Measurements from ENCODE around the gene IFNL4.

IFNL4 gene

DNA sequence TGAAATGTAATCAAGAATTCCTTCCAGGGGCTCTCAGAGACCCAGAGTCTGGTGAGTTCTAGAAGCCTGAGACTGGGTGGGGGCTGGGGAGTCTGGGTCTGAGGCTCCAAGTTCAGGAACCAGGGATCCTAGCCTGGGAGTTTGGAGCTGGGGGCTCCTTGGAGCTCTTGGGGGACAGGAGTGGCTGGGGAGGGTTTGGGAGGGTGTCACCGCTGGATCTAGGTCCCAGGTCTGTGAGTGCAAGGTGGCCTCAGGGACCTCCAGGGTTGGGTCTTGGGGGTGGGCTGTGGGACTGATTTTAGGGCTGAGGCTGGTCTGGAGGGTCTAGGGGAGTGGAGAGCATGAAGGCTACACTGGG is 45.7 kb downstream of the IFNL4 start:
- no peak overlapping the region for H3K9ac ChIP-seq (ENCODE audit: low read length)
- WGBS = 100% methylated on average over 1 of the region's 1 CpG

DNA sequence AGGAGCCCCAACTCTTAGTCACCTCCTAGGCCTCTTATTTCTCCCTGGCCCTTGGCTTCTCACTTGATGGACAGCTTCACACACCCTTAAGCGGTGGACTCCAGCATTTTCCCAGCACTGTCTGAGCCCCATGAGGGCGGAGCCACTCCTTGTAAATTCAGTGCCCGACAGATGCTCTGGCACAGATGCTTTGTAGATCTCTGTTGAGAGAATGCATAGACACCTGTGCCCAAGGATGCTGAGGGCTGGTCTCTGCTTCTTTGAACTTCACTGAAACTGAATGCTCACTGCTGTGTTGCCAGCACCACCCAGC is 47.9 kb downstream of the IFNL4 start:
- Histone ChIP-seq H3K23ac (ENCODE audit: low read length in 2 of 2) (no peak overlapping the region), H3K4ac (ENCODE audit: low read depth in 1 of 2, low read length in 2 of 2) (no peak overlapping the region), H2BK5ac (ENCODE audit: low read depth, low read length, poor library complexity, severe bottlenecking) (no peak overlapping the region), H2BK12ac (ENCODE audit: low read length in 2 of 2) (no peak overlapping the region), H2BK15ac (ENCODE audit: low read depth, poor library complexity, severe bottlenecking) (no peak overlapping the region), H3K27me3 (ENCODE audit: control insufficient read depth in 1 of 2, insufficient read depth in 1 of 2, low read length in 2 of 2) (peaks cover 72 to 78% of the 10 kb centered on the region in 2 experiments), H3K9ac (ENCODE audit: low read length) (no peak overlapping the region), H3K4me3 (ENCODE audit: insufficient read depth in 1 of 2, low read depth in 1 of 2, low read length in 2 of 2) (no peak overlapping the region), H2AK5ac (ENCODE audit: low read length, severe bottlenecking) (no peak overlapping the region), H4K8ac (ENCODE audit: low read length) (no peak overlapping the region), H4K91ac (ENCODE audit: low read length) (no peak overlapping the region), H3K27ac (ENCODE audit: low read length, poor library complexity, severe bottlenecking) (no peak overlapping the region), H3K9me3 (ENCODE audit: control insufficient read depth, low read length) (no peaks in the 10 kb centered on the region), H3K14ac (ENCODE audit: low read length in 2 of 2) (no peak overlapping the region), H3K79me1 (replicated peaks; ENCODE audit: low read length, poor library complexity, severe bottlenecking) (no peaks in the 10 kb centered on the region), H3K36me3 (ENCODE audit: control insufficient read depth in 1 of 2, insufficient read depth in 2 of 2, low read depth in 1 of 2, low read length in 2 of 2) (no peaks in the 10 kb centered on the region), H3K4me1 (ENCODE audit: control insufficient read depth, insufficient read depth, low read depth, low read length) (peaks cover 13% of the 10 kb centered on the region), H3K4me2 (ENCODE audit: low read length, poor library complexity, severe bottlenecking) (no peak overlapping the region), H2BK120ac (ENCODE audit: low read depth, low read length) (no peak overlapping the region), H2AFZ (ENCODE audit: low read depth, low read length) (no peak overlapping the region), H3K18ac (ENCODE audit: low read depth in 1 of 2, low read length in 2 of 2) (no peak overlapping the region)
- DNase-seq = no peak
- 85% methylated on average over 3 of the region's 3 CpGs for WGBS

More for the DNA sequence above, 45.7 kb downstream of the IFNL4 start:
- no peak for DNase-seq
- Histone ChIP-seq H4K8ac (ENCODE audit: low read length) (no peak overlapping the region), H2BK15ac (ENCODE audit: low read depth, poor library complexity, severe bottlenecking) (no peak overlapping the region), H2BK120ac (ENCODE audit: low read depth, low read length) (no peak overlapping the region), H2AFZ (ENCODE audit: low read depth, low read length) (no peak overlapping the region), H3K27me3 (ENCODE audit: control insufficient read depth in 1 of 2, insufficient read depth in 1 of 2, low read length in 2 of 2) (peaks cover 56 to 71% of the 10 kb centered on the region in 2 experiments), H3K18ac (ENCODE audit: low read depth in 1 of 2, low read length in 2 of 2) (no peak overlapping the region), H3K4ac (ENCODE audit: low read depth in 1 of 2, low read length in 2 of 2) (no peak overlapping the region), H2AK5ac (ENCODE audit: low read length, severe bottlenecking) (no peak overlapping the region), H2BK12ac (ENCODE audit: low read length in 2 of 2) (no peak overlapping the region), H3K4me3 (ENCODE audit: insufficient read depth in 1 of 2, low read depth in 1 of 2, low read length in 2 of 2) (no peak overlapping the region), H3K4me2 (ENCODE audit: low read length, poor library complexity, severe bottlenecking) (no peak overlapping the region), H3K14ac (ENCODE audit: low read length in 2 of 2) (no peak overlapping the region), H3K9me3 (ENCODE audit: control insufficient read depth, low read length) (no peaks in the 10 kb centered on the region), H2BK5ac (ENCODE audit: low read depth, low read length, poor library complexity, severe bottlenecking) (no peak overlapping the region), H3K36me3 (ENCODE audit: control insufficient read depth in 1 of 2, insufficient read depth in 2 of 2, low read depth in 1 of 2, low read length in 2 of 2) (no peaks in the 10 kb centered on the region), H3K23ac (ENCODE audit: low read length in 2 of 2) (no peak overlapping the region), H3K4me1 (ENCODE audit: control insufficient read depth, insufficient read depth, low read depth, low read length) (peaks cover 6% of the 10 kb centered on the region), H3K79me1 (replicated peaks; ENCODE audit: low read length, poor library complexity, severe bottlenecking) (no peaks in the 10 kb centered on the region), H4K91ac (ENCODE audit: low read length) (no peak overlapping the region), H3K27ac (ENCODE audit: low read length, poor library complexity, severe bottlenecking) (no peak overlapping the region)

DNA sequence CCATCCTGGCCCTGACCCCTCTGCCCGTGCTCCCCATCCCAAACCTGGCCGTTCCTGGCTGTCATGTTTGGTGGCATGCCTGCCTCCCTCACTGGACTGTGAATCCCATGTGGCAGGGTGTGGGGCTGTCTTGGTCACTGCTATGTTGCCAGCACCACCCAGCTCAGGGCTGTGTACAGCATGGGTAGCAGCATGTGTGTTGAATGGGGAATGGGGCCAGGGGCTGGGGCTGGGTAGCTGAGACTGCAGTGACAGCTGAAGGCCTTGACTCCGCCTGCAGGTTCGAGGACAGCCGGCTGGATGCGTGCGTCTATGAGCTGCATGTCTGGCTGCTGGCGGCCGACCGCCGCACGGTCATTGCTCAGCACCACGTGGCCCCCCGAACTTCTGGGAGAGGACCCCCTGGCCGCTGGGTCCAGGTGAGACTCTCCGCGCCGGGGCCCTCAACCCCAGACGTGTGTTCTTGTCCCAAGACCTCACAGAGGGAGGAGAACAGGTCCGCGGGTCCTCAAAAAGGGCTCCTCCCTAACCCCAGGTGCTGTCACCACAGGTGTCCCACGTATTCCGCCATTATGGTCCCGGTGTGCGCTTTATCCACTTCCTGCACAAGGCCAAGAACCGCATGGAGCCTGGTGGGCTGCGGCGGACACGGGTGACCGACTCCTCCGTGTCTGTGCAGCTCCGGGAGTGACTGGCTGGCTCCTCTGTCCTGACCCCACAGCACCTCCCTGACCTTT is 48.4 kb downstream of the IFNL4 start:
- H3K9me3 ChIP-seq (ENCODE audit: control insufficient read depth, low read length) = no peaks in the 10 kb centered on the region
- 84% methylated on average over 32 of the region's 32 CpGs for WGBS
- no peak overlapping the region for H3K9ac ChIP-seq (ENCODE audit: low read length)
- H3K14ac ChIP-seq (ENCODE audit: low read length in 2 of 2) = no peak overlapping the region
- DNase-seq = no peak
- H3K79me1 ChIP-seq (replicated peaks; ENCODE audit: low read length, poor library complexity, severe bottlenecking) = no peaks in the 10 kb centered on the region
- H3K27me3 ChIP-seq (ENCODE audit: control insufficient read depth in 1 of 2, insufficient read depth in 1 of 2, low read length in 2 of 2) = peaks cover 76 to 83% of the 10 kb centered on the region in 2 experiments
- no peak overlapping the region for H3K4me3 ChIP-seq (ENCODE audit: insufficient read depth in 1 of 2, low read depth in 1 of 2, low read length in 2 of 2)
- peaks cover 14% of the 10 kb centered on the region for H3K4me1 ChIP-seq (ENCODE audit: control insufficient read depth, insufficient read depth, low read depth, low read length)
- no peak overlapping the region for H2BK5ac ChIP-seq (ENCODE audit: low read depth, low read length, poor library complexity, severe bottlenecking)
- no peak overlapping the region for H2AK5ac ChIP-seq (ENCODE audit: low read length, severe bottlenecking)
- H3K4ac ChIP-seq (ENCODE audit: low read depth in 1 of 2, low read length in 2 of 2) = no peak overlapping the region
- H3K23ac ChIP-seq (ENCODE audit: low read length in 2 of 2) = no peak overlapping the region
- H3K36me3 ChIP-seq (ENCODE audit: control insufficient read depth in 1 of 2, insufficient read depth in 2 of 2, low read depth in 1 of 2, low read length in 2 of 2) = no peaks in the 10 kb centered on the region
- H2BK15ac ChIP-seq (ENCODE audit: low read depth, poor library complexity, severe bottlenecking) = no peak overlapping the region
- H4K8ac ChIP-seq (ENCODE audit: low read length) = no peak overlapping the region
- H2BK120ac ChIP-seq (ENCODE audit: low read depth, low read length) = no peak overlapping the region
- no peak overlapping the region for H3K4me2 ChIP-seq (ENCODE audit: low read length, poor library complexity, severe bottlenecking)
- no peak overlapping the region for H3K27ac ChIP-seq (ENCODE audit: low read length, poor library complexity, severe bottlenecking)
- no peak overlapping the region for H2BK12ac ChIP-seq (ENCODE audit: low read length in 2 of 2)
- no peak overlapping the region for H3K18ac ChIP-seq (ENCODE audit: low read depth in 1 of 2, low read length in 2 of 2)
- H2AFZ ChIP-seq (ENCODE audit: low read depth, low read length) = no peak overlapping the region
- H4K91ac ChIP-seq (ENCODE audit: low read length) = peak overlapping the region; percentile 55

DNA sequence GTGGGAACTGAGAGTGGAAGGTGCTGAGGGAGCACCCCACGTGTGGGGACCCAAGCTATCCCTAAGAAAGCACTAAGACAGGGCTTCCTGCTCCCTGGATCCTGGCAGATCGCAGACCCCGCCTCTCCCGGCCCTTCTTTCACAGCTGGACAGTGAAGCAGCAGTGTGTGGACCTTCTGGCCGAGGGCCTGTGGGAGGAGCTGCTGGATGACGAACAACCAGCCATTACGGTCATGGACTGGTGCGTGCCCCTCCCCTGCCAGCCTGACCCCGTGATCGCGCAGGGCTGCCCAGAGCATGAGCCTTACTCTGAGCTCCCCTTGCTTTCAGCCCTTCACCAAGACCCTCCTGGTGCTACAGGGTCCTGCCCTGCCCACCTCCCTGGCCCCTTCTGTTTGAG is 49.6 kb downstream of the IFNL4 start:
- Histone ChIP-seq H3K9me3 (ENCODE audit: control insufficient read depth, low read length) (no peaks in the 10 kb centered on the region), H2BK120ac (ENCODE audit: low read depth, low read length) (no peak overlapping the region), H2BK12ac (ENCODE audit: low read length in 2 of 2) (no peak overlapping the region), H3K27ac (ENCODE audit: low read length, poor library complexity, severe bottlenecking) (no peak overlapping the region), H2BK15ac (ENCODE audit: low read depth, poor library complexity, severe bottlenecking) (no peak overlapping the region), H2AFZ (ENCODE audit: low read depth, low read length) (peak overlapping the region; percentile 8), H3K23ac (ENCODE audit: low read length in 2 of 2) (no peak overlapping the region), H4K8ac (ENCODE audit: low read length) (no peak overlapping the region), H3K79me1 (replicated peaks; ENCODE audit: low read length, poor library complexity, severe bottlenecking) (no peaks in the 10 kb centered on the region), H3K4me3 (ENCODE audit: insufficient read depth in 1 of 2, low read depth in 1 of 2, low read length in 2 of 2) (no peak overlapping the region), H3K9ac (ENCODE audit: low read length) (peak overlapping the region; percentile 56), H3K18ac (ENCODE audit: low read depth in 1 of 2, low read length in 2 of 2) (no peak overlapping the region), H3K4me2 (ENCODE audit: low read length, poor library complexity, severe bottlenecking) (no peak overlapping the region), H3K4me1 (ENCODE audit: control insufficient read depth, insufficient read depth, low read depth, low read length) (peaks cover 16% of the 10 kb centered on the region), H3K14ac (ENCODE audit: low read length in 2 of 2) (no peak overlapping the region), H3K27me3 (ENCODE audit: control insufficient read depth in 1 of 2, insufficient read depth in 1 of 2, low read length in 2 of 2) (peaks cover 73 to 81% of the 10 kb centered on the region in 2 experiments), H2BK5ac (ENCODE audit: low read depth, low read length, poor library complexity, severe bottlenecking) (no peak overlapping the region), H4K91ac (ENCODE audit: low read length) (no peak overlapping the region), H2AK5ac (ENCODE audit: low read length, severe bottlenecking) (no peak overlapping the region), H3K4ac (ENCODE audit: low read depth in 1 of 2, low read length in 2 of 2) (no peak overlapping the region), H3K36me3 (ENCODE audit: control insufficient read depth in 1 of 2, insufficient read depth in 2 of 2, low read depth in 1 of 2, low read length in 2 of 2) (no peaks in the 10 kb centered on the region)
- 45% methylated on average over 11 of the region's 11 CpGs for WGBS
- peak; percentile 18 for DNase-seq
